ENCODE measurements around the gene CEP85. TPM values are rescaled to one million over a fixed set of nuclear protein-coding genes. Genes with fewer than 3 reads are reported as not detected.

The CEP85 gene
- total RNA-seq, 1 donor from 2014 or later, result 10.5 TPM

GRCh38 chr1:26188477-26188876 lies 45.5 kb upstream of the CEP85 start:
- H3K27me3 Mint-ChIP-seq (ENCODE audit: low read depth, unreplicated experiment), result peaks cover 13% of the 10 kb centered on the region
- peaks cover 5% of the 10 kb centered on the region for H3K36me3 Mint-ChIP-seq (ENCODE audit: low read depth, unreplicated experiment)

GRCh38 chr1:26189331-26189730 lies 44.7 kb upstream of the CEP85 start:
- no peak overlapping the region for H2AFZ ChIP-seq (ENCODE audit: low read depth, low read length)
- no peaks in the 10 kb centered on the region for H3K4me1 ChIP-seq (ENCODE audit: insufficient read depth, low read length)
- no peaks in the 10 kb centered on the region for H4K20me1 ChIP-seq (ENCODE audit: insufficient read depth, low read length)
- Mint-ChIP-seq H3K27ac (ENCODE audit: unreplicated experiment) (no peak overlapping the region), H3K4me3 (ENCODE audit: unreplicated experiment) (no peak overlapping the region), H3K27me3 (ENCODE audit: low read depth, unreplicated experiment) (peaks cover 20% of the 10 kb centered on the region), H3K4me1 (ENCODE audit: low read depth, unreplicated experiment) (no peaks in the 10 kb centered on the region), H3K9me3 (ENCODE audit: unreplicated experiment) (peaks cover 5% of the 10 kb centered on the region), H3K36me3 (ENCODE audit: low read depth, unreplicated experiment) (peaks cover 5% of the 10 kb centered on the region)
- peaks cover 8% of the 10 kb centered on the region for H3K27me3 ChIP-seq (ENCODE audit: insufficient read depth, low read length)
- no peaks in the 10 kb centered on the region for H3K9me3 ChIP-seq (ENCODE audit: insufficient read depth, low read depth, low read length)
- no peak overlapping the region for H3K9ac ChIP-seq (ENCODE audit: low read length)
- DNase-seq (ENCODE audit: low read depth), result no peak
- no peak overlapping the region for H3K4me3 ChIP-seq (ENCODE audit: insufficient read depth, low read depth, low read length)
- H3K4me2 ChIP-seq (ENCODE audit: low read length), result no peak overlapping the region
- H3K79me2 ChIP-seq (ENCODE audit: insufficient read depth, low read length), result no peaks in the 10 kb centered on the region
- H3K36me3 ChIP-seq (ENCODE audit: insufficient read depth, low read length), result no peaks in the 10 kb centered on the region
- TF ChIP-seq CTCF (IDR thresholded peaks at IDR 0.05; ENCODE audit: insufficient read depth, low read depth, low read length) (no peak), EZH2 (IDR thresholded peaks at IDR 0.05; ENCODE audit: insufficient read depth, low read length) (no peak)
- no peak for FAIRE-seq
- no peak overlapping the region for H3K27ac ChIP-seq (ENCODE audit: low read depth, low read length)

More at GRCh38 chr1:26188477-26188876, 45.5 kb upstream of the CEP85 start:
- H3K79me2 ChIP-seq (ENCODE audit: insufficient read depth, low read length), result no peaks in the 10 kb centered on the region
- H3K4me2 ChIP-seq (ENCODE audit: low read length), result no peak overlapping the region
- H3K9me3 ChIP-seq (ENCODE audit: insufficient read depth, low read depth, low read length), result no peaks in the 10 kb centered on the region
- no peak overlapping the region for H2AFZ ChIP-seq (ENCODE audit: low read depth, low read length)
- no peaks in the 10 kb centered on the region for H4K20me1 ChIP-seq (ENCODE audit: insufficient read depth, low read length)
- DNase-seq (ENCODE audit: low read depth), result no peak
- no peak for FAIRE-seq
- peaks cover 5% of the 10 kb centered on the region for H3K9me3 Mint-ChIP-seq (ENCODE audit: unreplicated experiment)
- peaks cover under 1% of the 10 kb centered on the region for H3K27me3 ChIP-seq (ENCODE audit: insufficient read depth, low read length)
- no peak overlapping the region for H3K4me3 Mint-ChIP-seq (ENCODE audit: unreplicated experiment)
- TF ChIP-seq CTCF (IDR thresholded peaks at IDR 0.05; ENCODE audit: insufficient read depth, low read depth, low read length) (no peak), EZH2 (IDR thresholded peaks at IDR 0.05; ENCODE audit: insufficient read depth, low read length) (no peak)
- H3K27ac Mint-ChIP-seq (ENCODE audit: unreplicated experiment), result no peak overlapping the region
- H3K4me3 ChIP-seq (ENCODE audit: insufficient read depth, low read depth, low read length), result no peak overlapping the region
- H3K4me1 ChIP-seq (ENCODE audit: insufficient read depth, low read length), result no peaks in the 10 kb centered on the region
- H3K4me1 Mint-ChIP-seq (ENCODE audit: low read depth, unreplicated experiment), result no peaks in the 10 kb centered on the region
- no peaks in the 10 kb centered on the region for H3K36me3 ChIP-seq (ENCODE audit: insufficient read depth, low read length)
- no peak overlapping the region for H3K9ac ChIP-seq (ENCODE audit: low read length)
- H3K27ac ChIP-seq (ENCODE audit: low read depth, low read length), result no peak overlapping the region

GRCh38 chr1:26189751-26190275 lies 44.2 kb upstream of the CEP85 start:
- DNase-seq (ENCODE audit: low read depth) (no peak), FAIRE-seq (no peak)
- Histone ChIP-seq H3K4me1 (ENCODE audit: insufficient read depth, low read length) (no peaks in the 10 kb centered on the region), H3K9ac (ENCODE audit: low read length) (no peak overlapping the region), H3K27me3 (ENCODE audit: insufficient read depth, low read length) (peaks cover 10% of the 10 kb centered on the region), H2AFZ (ENCODE audit: low read depth, low read length) (no peak overlapping the region), H3K79me2 (ENCODE audit: insufficient read depth, low read length) (no peaks in the 10 kb centered on the region), H4K20me1 (ENCODE audit: insufficient read depth, low read length) (no peaks in the 10 kb centered on the region), H3K36me3 (ENCODE audit: insufficient read depth, low read length) (no peaks in the 10 kb centered on the region), H3K4me2 (ENCODE audit: low read length) (no peak overlapping the region), H3K27ac (ENCODE audit: low read depth, low read length) (no peak overlapping the region), H3K4me3 (ENCODE audit: insufficient read depth, low read depth, low read length) (no peak overlapping the region), H3K9me3 (ENCODE audit: insufficient read depth, low read depth, low read length) (no peaks in the 10 kb centered on the region)
- peaks cover 5% of the 10 kb centered on the region for H3K36me3 Mint-ChIP-seq (ENCODE audit: low read depth, unreplicated experiment)
- TF ChIP-seq EZH2 (IDR thresholded peaks at IDR 0.05; ENCODE audit: insufficient read depth, low read length), result no peak
- TF ChIP-seq CTCF (IDR thresholded peaks at IDR 0.05; ENCODE audit: insufficient read depth, low read depth, low read length), result no peak
- H3K4me1 Mint-ChIP-seq (ENCODE audit: low read depth, unreplicated experiment), result no peaks in the 10 kb centered on the region
- no peak overlapping the region for H3K4me3 Mint-ChIP-seq (ENCODE audit: unreplicated experiment)
- peaks cover 5% of the 10 kb centered on the region for H3K9me3 Mint-ChIP-seq (ENCODE audit: unreplicated experiment)
- H3K27ac Mint-ChIP-seq (ENCODE audit: unreplicated experiment), result no peak overlapping the region
- H3K27me3 Mint-ChIP-seq (ENCODE audit: low read depth, unreplicated experiment), result peaks cover 23% of the 10 kb centered on the region
